Stimulated activated CD4-positive, alpha-beta T cell treated with anti-CD3 and anti-CD28 coated beads, Interleukin-1b, Interleukin-23, amount 100 ng/mL, for 48 hours (primary cell): ENCODE measurements around the gene PRUNE2.

Experiments
- DNase-seq: peaks from one replicate; pipeline ENCODE4 v3.0.0-alpha.2; 2020

Gene PRUNE2

DNA sequence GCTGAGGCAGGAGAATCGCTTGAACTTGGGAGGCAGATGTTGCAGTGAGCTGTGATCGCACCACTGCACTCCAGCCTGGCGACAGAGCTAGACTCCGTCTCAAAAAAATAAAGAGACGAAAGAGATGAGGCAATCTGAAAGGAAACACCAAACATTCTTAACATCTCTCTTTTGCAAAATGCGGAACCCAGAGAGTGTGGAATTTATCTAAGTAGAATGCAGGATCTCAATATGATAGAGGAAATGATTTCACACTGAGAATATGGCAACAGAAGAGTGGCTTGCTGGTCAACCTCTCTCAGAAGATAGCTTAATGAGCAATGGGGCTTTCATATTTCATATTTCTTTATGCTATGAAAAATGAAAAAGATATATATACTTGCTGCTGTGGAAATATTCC, 175.1 kb downstream of the PRUNE2 start:
- DNase-seq, result no peak

DNA sequence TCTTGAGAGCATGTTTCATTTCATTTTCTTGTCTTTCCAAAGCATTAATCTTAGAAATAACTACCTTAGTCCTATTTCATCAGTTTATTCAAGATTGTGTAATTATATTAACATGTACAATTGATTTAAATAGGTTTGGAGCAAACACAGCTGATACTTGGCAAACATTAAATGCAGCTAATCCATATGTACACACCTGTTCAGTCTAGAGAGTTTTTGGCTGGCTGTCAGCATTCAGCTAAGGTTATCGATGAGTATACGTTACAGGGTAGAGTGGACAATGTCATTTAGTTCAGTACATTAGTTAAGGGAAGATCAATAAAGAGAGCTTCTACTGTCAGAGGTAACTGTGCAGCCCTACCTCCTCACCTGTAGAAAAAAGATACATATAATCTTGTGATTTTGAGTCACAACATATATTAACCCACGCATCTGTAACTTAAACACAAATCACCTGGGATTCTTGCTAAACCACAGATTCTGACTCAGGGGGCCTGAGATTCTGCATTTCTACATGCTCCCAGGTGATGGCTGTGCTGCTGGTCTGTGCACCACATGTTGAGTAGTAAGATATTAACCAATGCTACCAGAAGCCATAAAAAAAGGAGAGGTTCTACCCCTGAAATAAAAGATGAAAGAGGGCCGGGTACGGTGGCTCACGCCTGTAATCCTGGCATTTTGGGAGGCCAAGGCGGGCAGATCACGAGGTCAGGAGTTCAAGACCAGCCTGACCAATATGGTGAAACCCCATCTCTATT, 175.8 kb downstream of the PRUNE2 start:
- DNase-seq, result no peak

DNA sequence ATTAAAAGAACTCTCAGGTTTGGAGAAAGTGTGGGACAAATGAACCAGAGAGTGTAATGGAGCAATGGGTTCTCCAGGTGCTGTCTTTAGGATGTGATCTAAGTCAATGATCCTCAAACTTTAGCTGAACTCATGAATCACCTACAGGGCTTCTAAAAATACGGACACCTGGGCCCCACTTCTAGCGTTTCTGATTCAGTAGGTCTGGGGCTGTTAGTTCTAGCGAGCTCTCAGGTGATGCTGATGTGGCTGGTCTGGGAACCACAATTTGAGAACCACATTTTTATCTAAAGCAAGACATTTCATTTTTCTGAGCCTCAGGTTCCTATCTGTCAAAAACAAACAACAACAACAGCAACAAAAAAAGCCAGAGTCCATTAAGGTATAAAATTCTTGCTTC, 176.8 kb downstream of the PRUNE2 start:
- DNase-seq, result no peak

- DNase-seq, result no peak
Observed at GRCh38 chr9:76725885-76726284, 180.0 kb downstream of the PRUNE2 start.

GRCh38 chr9:76725011-76725546, 180.8 kb downstream of the PRUNE2 start:
- no peak for DNase-seq

DNA sequence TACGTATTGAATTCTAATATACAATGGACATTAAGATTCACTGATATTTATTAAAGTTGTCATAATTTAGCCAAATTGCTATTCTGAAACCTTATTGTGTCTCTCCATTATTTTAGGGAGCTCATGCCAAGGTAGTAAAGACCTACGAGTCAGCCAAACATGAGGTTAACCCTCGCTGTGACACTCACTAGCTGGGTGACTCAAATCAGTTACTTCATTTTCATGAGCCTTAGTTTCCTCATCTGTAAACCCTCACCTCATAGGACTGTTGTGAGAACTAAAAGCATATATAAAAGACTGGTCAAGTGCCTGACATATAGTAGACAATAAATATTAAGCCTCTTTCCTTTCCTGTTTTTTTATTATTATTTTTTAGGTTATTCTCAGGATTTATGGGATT, 185.7 kb downstream of the PRUNE2 start:
- DNase-seq, result no peak

DNA sequence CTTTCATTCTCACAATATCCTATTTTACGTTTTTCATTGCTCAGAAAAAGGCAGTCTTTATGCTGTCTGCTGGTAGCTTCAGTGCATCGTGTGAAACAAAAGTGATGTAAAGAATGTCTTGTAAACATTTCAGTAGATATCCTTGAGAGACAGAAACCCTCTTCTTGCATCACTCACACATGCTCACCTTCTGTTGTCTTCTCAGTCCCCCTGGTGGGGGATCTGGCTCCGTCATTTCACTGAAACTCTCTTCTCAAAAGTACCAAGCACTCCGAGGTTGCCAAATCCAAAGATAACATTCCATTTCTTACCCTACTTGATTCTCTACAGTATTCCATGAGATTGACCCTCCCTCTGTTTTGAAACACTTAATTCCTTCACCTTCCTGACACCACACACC, 187.7 kb downstream of the PRUNE2 start:
- no peak for DNase-seq

- DNase-seq, result no peak
Observed at GRCh38 chr9:76717613-76718012, 188.3 kb downstream of the PRUNE2 start.

DNA sequence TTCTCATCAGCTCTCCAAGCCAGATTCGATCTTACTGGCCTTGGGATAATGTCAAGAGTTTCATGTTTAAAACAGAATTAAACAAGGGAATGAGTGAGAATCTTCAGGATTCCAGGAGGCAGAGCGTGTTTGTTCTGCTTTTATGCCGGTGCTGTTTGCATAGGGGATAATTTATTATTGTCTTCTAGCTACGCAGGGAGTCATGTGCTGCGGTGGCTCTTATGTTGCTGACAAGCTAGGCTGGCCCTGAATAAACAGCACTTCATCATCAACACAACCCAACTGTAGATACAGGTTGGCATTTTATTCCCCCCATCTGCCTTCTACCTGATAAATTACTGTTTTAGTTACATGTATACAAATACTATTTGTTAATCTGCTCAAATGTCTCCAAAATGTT, 188.7 kb downstream of the PRUNE2 start:
- no peak for DNase-seq

- DNase-seq, result no peak
Observed at GRCh38 chr9:76716085-76716672, 189.7 kb downstream of the PRUNE2 start.

GRCh38 chr9:76713381-76713780, 192.5 kb downstream of the PRUNE2 start:
- DNase-seq, result no peak

GRCh38 chr9:76709020-76709419, 196.9 kb downstream of the PRUNE2 start:
- no peak for DNase-seq

DNA sequence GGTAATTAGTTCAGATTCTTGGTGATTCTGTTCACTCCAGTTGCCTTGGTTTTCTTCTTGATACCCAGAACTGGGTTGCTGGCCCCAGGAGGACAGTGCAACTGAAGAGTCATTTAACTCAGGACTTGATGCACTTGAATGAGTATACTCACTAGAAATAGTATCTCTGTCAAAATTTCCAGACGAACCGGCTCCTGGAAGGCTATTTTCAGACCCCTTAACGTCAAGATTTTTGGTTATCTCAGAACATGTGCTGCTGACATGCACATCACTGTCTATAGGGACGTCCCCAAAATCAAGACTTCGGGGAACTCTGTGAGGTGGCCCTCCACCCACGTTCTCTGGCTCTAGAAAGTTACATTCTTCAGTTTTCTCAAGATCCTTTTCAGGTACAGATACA, 198.4 kb downstream of the PRUNE2 start:
- no peak for DNase-seq

GRCh38 chr9:76704593-76705204, 201.2 kb downstream of the PRUNE2 start:
- DNase-seq, result no peak

DNA sequence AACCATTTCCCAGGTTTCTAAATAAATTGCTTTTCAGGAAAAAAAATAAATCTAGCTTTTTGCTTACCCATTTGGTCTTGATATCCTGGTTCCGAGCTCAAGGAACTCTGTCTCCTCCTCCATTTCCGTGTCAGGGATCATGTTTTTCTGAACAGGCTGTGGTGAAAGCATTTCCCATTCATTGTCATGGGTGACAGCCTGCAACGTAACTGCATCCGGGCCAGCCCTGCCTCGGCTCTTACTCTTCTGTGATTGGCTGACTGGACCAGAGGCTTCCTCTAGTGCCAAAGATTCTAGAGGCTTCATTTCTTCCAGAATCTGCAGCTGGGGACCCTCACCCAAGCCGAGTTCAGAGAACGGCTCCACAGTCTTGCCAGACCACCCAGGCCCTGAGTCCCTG, 202.6 kb downstream of the PRUNE2 start:
- DNase-seq, result no peak

GRCh38 chr9:76701441-76702039, 204.4 kb downstream of the PRUNE2 start:
- DNase-seq, result no peak

DNA sequence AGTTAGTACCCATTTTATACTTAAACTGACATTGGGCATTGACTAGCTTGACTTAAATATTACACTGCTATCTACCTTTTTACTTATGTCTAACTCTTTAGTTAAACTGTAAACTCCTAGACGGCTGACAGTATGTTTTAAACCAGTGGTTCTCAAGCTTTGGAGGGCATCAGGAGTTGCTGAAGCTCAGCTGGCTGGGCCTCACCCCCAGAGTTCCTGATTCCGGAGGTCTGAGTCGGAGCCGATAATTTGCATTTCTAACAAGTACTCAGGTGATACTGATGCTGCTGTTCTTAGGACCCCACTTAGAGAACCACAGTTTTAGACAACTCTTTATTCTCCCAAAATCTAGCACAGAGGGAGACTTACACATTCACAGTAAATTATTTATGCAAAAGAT, 205.0 kb downstream of the PRUNE2 start:
- DNase-seq, result no peak

DNA sequence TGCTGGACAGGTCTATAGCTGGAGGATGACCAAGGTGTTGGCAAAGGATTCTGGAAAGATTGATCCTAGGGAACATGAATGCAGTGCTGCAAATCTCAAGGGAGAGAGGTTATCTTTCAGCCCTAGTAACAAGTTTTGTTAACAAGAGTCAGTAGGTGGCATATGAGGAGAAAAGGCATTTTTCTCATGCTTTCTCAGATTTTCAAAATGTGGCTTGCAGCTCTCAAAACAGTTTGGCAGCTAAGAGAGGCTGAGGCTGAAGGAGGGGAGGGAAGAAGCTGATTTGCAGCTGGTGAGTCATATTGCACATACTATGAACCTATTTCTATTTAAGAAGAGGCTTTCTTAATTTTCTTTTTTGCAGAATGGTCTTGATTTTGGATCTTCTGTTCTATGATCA, 205.9 kb downstream of the PRUNE2 start:
- DNase-seq, result no peak

GRCh38 chr9:76697554-76697953, 208.4 kb downstream of the PRUNE2 start:
- DNase-seq, result no peak

GRCh38 chr9:76697081-76697480, 208.8 kb downstream of the PRUNE2 start:
- DNase-seq, result no peak

DNA sequence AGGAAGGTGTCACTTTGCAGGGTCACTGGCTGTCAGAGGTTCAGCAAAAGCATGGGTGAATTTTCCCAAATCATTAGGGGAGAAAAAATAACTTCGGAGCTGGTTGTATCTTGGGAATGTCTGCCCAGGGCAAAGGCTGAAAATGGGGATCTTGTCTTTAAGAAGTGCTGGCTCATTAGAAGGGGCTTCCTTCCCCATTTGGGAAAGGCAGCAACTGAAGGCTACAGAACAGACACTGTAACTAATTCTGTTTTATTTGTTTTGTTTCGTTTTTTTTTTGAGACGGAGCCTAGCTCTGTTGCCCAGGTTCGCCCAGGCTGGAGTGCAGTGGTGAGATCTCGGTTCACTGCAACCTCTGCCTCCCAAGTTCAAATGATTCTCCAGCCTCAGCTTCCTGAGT, 212.0 kb downstream of the PRUNE2 start:
- no peak for DNase-seq

GRCh38 chr9:76692458-76693129, 213.3 kb downstream of the PRUNE2 start:
- DNase-seq, result no peak
